IPS-NIHi7 (cell line): ENCODE results near the gene RAB3A.

Experiments
- DNase-seq: peaks from one replicate; pipeline ENCODE4 v3.0.0; 2012; ENCODE audit warnings: mixed read lengths; ENCODE audit errors: extremely low spot score

Gene RAB3A

DNA sequence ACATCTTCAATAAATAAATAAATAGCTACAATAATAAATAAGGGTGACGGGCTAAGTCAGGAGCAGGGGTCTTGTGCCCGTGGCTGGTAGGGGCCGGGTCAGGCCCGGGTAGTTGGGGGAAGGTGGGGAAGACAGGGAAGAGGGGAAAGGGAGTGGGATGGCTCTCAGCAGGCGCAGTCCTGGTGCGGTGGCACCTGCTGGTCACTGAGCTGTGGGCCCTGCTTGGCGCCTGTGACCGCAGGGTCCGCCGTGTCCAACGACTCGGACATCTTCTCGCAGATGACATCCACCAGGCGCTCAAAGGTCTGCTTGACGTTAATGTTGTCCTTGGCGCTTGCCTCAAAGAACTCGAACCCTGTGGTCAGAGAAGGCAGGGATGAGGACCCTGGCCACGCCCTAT is 6.5 kb downstream of the RAB3A start:
- DNase-seq = no peak

DNA sequence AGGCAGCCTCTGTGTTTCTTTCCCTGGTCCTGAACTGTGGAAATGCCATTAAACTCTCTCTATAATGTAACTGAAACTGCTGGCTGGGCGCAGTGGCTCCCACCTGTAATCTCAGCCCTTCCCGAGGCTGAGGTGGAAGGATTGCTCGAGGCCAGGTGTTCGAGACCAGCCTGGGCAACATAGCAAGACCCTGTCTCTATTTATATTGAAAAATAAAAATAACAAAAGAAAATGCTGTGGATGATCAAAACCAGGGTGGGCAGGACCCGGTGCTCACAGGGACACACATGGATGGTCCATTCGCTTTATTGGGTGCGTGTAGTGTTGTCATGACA is 7.4 kb downstream of the RAB3A start:
- DNase-seq = no peak

DNA sequence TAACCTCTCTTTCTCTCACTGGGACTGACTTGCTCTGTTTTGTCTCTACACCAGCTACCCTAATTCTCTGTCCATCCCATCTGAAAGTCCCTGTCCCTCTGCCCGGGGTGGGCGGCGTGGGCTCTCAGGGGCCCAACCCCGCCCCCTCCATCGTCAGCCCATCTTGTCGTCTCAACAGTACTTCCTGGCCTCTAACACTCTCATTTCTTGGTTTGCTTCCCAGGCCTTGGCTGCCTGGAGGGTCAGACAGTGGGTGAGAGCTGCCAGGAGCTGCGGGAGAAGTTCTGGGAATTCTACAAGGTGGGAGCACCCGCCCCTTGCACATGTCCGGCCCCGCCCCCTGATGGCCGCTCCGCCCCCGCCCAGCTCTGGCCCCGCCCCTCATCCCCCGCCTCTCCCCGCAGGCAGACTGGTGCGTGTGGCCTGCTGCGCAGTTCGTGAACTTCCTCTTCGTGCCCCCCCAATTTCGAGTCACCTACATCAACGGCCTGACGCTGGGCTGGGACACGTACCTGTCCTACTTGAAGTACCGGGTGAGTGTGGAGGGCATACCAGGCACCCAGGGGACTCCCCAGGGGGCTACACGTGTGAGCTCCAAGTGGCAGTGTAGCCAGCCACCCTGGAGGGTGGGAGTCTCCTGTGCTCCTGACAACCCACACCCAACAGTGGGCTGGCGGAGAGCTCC is 9.1 kb downstream of the RAB3A start:
- DNase-seq = peak; percentile 66

DNA sequence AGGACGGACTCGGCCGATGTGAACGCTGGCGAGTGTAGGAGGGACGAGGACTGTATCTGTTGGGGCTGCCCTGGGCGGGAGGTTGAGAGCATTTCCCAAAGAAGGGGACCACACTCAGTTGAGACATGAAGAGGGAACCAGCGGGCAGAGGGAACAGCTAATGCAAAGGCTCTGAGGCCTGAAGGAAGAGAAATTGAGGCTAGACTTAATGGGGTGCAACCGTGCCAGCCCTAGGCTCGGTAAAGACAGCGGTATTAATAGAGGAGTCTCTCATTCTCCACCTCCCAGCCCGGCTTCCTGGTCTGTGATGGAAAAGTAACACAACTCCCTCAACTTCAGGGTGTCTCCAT is 9.7 kb downstream of the RAB3A start:
- no peak for DNase-seq

DNA sequence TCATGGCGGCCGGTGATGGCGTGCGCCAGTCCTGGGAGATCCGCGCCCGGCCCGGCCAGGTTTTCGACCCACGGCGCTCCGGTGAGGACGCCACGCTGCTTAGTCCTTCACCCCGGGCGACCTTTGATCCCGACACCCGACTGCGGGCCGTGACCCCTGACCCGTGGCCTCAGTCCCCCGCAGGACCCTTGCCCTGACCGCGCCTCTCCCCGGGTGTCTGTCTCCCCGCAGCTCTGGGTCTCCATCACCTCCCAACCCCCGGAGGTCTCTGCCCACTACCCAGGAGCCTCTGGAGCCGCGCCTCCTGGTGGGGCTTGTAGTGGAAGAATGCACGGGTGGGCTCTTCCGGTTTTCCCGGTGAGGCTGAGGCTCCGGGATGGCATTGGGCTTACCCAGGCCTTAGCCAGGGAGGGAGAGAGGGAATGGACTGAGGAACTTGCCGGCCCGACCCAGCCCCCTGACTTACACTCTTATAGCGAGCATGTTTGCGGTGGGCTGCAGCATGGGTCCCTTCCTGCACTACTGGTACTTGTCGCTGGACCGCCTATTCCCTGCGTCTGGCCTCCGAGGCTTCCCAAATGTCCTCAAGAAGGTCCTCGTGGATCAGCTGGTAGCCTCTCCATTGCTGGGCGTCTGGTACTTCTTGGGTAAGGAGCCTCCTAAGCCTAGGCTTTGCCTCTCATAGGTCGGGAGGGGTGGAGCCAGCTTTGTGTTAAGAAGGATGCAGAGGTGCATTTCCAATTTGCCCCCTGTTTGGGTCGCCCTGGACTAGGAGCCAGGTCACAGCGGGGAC is 10.3 kb downstream of the RAB3A start:
- no peak for DNase-seq

DNA sequence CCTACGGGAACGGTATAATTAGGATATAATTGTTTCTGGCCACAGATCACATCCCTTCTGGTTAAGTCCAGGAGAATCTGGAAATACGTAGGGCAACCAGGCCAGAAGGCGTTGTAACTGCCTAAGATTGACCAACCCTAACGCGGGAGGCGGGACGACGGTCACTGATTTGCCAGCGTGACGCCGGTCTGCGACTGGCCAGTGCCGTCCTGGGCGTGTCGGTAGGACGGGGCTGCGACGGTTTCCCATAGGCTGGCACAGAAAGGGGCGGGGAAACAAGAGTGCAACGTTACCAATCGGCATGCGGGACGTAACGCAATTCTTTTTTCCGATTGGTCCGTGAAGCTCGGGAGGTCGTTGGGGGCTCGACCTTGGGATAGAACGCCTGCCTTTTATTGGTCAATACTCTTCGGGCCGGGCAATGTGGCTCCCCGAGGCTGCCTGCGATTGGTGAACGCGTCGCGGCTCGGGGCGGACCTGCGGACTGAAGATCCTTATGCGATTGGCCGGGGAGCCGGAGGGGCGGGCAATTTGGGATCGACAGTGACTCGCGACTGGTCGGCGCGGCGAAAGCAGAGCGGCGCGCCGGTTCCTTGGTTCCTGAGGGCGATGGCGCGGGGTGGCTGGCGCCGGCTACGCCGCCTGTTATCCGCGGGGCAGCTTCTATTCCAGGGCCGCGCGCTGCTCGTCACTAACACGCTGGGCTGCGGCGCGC is 11.0 kb downstream of the RAB3A start, which contains the start of gene MPV17L2:
Gene MPV17L2 (plus strand): TSS at position 546 of the 715 bp plus-strand sequence. CDS start 64 bp downstream, at position 610.
- peak; percentile 96 for DNase-seq

DNA sequence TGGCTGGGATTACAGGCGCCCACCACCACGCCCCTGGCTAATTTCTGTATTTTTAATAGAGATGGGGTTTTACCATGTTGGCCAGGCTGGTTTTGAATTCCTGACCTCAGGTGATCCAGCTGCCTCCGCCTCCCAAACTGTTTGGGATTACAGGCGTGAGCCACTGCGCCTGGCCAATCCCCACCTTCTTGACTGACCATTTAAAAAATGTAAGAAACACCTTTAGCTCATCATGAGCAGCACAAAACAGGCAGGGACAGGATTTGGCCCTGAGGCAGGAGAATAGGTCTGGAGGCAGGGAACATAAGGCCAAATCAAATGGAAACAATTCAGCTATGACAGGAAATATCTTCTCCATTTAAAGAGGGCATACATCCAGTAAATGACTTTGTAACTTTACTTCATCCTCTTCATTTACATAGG is 12.2 kb downstream of the RAB3A start:
- no peak for DNase-seq

DNA sequence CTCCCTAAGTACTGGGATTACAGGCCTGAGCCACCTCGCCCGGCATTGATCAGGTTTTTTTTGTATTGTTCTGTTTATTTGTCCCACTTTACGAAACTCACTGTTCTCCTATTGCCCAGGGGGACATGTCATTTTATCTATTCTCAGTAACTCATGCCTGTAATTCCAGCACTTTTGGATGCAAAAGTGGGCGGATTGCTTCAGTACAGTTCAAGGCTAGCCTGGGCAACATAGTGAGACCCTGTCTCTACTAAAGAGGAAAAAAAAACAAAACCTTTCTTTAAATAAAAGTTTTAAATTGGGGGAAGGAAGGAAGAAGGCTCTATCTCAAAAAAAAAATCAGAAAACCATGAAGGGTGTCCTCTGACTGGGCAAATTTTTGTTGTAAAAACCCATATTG is 13.6 kb downstream of the RAB3A start:
- no peak for DNase-seq

DNA sequence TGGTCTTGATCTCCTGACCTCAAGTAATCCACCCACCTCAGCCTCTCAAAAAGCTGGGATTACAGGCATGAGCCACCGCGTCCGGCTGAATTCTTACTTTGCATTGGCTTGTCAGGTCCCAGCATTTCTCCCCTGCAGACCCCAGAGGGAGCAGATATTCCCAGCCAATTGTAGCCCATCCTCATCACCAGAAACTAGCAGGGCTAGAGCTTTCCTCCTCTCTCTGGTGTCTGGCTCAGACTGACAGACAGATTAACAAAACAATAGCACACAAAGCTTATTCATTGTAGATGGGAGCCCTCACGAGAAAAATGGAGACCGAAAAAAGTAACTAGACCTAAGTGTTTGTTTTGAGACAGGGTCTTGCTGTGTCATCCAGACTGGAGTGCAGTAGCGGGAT is 18.3 kb downstream of the RAB3A start:
- DNase-seq = no peak

DNA sequence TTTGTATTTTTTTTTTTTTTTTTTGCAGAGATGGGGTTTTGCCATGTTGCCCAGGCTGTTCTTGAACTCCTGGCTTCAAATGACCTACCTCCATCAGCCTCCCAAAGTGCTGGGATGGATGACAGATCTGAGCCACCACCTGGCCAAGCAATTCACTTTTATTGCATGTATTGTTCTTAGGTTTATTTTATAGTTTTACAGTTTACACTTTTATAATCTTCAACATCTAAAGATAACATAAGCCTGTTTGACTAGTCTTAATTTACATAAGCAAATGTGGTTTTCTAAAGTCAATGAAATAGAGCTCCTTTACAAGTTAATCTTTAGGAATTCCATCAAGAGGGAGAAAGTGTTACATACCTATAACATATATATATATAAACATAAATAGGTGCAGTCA is 20.3 kb downstream of the RAB3A start:
- no peak for DNase-seq

DNA sequence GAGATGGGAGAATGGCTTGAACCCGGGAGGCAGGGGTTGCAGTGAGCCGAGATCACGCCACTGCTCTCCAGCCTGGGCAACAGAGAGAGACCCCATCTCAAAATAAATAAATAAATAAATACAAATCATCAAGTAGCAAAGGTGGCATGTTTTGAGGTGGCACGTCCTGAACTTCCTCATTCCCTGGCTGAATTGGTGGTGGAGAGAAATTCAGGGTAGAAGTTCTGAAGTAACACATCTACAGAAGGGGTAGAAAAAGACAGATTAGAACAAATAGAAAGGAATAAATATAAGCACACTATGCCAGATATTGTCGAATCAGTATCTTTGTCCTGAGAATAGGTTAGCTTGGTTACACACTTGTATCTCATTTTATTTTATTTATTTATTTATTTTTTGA is 23.9 kb downstream of the RAB3A start:
- DNase-seq = no peak

DNA sequence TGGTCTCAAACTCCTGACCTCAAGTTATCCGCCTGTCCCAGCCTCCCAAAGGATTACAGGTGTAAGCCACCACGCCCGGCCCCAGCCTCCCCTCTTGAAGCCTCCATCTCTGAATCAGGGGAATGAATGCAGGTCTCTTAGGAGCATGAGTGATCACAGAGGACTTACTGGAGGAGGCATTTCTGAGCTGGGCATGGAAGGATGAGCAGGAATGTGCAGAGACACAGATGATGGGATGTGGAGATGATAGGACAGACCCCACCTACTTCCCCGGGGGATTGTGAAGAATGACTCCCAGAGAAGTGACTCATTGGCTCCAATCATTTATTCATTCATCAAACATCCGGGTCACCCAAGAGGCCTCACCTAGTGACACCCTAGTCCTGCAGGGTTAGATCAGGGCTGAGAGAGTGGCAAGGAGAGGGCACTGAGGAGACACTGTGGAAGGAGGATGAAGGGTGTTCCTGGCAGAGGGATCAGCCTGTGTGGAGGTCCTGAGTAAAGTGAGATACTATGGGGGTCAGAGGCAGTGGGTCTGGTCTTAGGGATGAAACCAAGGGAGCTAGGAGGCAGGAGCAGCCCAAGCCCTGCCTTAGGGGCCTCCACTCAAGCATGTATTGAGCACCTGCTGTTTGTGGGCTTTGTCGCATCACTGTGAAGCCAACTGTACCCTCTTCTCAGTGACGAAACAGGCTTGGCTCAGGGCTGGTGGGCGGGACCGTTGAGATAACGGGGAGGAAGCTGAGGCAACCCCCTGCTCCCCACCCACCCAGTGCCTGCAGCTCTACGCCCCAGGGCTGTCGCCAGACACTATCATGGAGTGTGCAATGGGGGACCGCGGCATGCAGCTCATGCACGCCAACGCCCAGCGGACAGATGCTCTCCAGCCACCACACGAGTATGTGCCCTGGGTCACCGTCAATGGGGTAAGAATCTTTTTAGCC is 27.2 kb downstream of the RAB3A start:
- no peak for DNase-seq

DNA sequence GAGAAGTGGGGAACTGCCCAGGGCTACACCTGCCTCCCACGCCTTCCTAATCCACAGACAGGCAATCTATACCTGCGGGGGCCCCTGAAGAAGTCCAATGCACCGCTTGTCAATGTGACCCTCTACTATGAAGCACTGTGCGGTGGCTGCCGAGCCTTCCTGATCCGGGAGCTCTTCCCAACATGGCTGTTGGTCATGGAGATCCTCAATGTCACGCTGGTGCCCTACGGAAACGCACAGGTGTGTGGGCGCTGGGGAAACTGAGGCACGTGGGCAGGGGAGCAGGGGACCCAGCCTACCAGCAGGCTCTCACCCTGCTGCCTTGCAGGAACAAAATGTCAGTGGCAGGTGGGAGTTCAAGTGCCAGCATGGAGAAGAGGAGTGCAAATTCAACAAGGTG is 28.9 kb downstream of the RAB3A start:
- no peak for DNase-seq

DNA sequence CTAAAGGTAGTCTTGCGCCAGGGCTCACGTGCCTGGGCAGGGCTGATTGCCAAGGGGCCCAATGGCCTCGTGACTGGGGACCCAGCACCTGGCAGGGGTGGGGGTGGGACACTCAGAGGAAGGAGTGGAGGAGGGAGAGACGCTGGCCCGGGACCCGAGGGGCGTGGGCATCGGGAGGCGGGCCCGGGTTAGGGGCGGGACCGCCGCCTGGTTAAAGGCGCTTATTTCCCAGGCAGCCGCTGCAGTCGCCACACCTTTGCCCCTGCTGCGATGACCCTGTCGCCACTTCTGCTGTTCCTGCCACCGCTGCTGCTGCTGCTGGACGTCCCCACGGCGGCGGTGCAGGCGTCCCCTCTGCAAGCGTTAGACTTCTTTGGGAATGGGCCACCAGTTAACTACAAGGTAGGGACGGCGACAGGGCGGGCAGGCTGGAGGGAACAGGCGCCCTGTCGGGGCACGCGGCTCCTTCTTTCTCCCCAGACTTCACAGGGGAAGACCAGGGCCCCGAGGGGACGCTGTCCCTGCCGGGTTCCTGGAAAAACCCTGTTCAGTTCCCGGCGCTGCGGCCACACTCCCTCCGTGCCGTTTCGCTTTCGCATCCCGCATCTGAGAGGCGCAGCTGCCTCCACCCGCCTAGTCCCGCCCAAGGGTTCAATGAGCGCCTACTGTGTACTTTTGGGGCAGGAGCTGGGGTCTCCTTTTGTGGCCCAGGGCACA is 30.1 kb downstream of the RAB3A start, which contains the start of gene IFI30:
Gene IFI30 (plus strand): TSS at position 242 of the 717 bp plus-strand sequence. CDS start 29 bp downstream, at position 271.
- DNase-seq = peak; percentile 87

DNA sequence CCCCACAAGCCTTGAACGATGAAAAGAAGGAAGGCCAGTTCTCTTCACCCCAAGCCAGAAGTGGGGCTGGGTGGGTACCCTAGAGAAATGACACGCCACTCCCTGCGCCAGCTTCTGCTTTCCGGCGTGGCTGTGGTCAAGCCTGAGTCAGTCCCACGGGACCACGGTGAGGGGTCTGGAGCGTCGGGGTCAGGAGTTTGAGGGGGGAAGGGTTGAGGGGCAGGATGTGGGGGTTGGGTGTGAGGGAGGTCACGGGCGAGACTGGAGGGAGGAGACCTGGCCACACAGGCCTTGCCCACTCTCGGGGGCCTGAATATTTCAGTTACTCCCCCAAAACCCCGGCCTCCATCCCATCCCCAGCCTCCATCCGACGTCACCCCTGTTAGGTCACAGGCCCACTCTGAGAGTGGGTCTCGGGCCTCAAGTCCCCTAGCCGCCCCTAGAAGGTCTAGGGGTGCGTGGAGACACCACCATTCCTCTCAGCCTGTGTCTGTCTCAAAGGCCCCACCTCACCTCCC is 30.7 kb downstream of the RAB3A start:
- no peak for DNase-seq

DNA sequence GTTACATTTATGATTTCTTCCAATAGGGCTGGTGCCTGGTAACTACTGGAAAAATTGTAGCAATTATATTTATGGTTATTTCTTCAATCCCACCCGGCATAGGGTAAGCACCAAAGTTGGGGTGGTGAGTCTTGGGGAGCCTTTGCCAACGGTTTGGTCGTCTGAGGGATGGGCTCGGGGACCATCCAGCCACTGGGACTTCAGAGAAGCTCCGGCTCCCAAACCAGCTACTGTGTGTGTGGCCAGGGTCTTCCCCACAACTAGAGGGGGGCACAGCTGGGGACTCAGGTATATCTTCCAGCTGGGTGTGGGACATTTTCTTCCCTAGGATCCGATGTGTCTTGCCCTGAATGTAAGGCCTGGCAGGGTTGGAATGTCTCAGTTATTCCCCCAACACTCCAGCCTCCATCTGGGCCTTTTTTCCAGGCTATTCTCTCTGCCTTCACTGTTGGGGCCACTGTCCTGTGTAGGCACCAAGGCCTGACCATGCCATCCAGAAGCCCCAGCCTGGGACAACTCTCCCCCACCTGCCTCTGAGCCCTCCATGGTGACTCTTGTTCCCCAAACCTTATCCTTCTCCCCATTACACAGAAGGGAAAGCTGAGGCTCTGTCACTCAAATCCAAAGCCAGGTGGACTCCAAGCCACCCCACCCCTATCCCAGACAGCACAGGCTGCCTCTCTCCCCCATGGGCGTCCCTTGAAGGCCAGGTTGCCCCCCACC is 31.4 kb downstream of the RAB3A start:
- no peak for DNase-seq

DNA sequence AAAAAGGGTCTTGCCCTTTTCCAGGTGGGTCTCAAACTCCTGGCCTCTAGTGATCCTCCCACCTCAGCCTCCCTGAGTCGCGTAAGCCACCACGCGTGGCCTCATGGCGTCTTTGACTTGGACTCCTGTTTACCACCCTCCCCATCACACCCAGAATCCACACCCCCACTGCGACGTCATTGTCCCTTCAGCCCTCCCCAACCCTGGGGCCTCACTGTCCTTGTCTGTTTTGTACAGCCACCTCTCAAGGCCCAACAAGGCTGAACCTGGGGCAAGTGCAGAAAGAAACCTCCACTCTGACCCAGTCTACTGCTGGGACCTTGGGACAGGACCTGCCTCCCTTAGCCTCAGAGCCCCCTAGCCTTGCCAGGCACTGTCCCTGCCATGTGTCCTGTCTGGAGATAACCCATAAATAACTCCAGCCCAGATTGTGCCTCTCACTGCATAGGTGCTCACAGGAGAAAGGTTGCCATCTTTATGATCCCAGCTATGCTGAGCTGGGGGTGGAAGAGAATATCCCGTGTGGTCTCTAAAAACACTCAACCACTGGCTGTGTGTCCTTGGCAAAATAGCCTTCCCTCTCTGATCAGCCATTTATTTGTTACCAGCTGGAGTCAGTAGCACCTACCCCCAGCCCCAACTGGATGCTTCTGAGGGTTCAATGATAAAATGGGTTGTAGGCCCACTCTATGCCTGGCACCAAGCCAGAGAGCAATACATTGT is 32.1 kb downstream of the RAB3A start:
- peak; percentile 5 for DNase-seq

DNA sequence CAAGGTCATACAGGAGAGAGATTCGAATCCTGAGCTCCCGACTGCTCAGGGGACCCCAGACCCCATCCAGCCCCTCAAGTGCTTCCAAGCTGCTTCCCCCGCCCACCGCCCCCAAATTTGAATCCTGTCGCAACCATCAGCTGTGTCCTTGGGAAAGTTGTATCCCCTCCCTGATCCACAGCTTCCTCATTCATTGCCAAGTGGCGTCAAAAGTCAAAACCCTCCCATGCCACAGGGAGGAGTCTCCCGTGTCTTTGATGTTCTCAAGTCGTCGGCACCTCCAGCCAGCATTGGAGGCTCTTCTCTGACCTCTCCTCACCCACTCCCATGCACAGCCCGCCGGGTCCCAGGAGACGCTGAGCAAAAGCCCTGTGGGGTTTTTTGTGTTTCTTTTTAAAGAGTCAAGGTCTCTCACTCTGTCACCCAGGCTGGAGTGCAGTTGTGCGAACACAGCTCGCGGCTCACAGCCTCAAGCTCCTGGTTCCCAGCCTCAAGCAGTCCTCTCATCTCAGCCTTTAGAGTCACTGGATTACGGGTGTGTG is 33.1 kb downstream of the RAB3A start:
- peak; percentile 10 for DNase-seq
